GM13977 (cell line): ENCODE results near the gene FHIP1A.

ENCODE experiments used
- DNase-seq: peaks from one replicate; pipeline ENCODE4 v3.0.0; 2012; ENCODE audit warnings: low spot score
- CTCF ChIP-seq: IDR thresholded peaks from 2 replicates; pipeline ENCODE4 v1.5.1; 2012; ENCODE audit warnings: mild to moderate bottlenecking, control low read depth; ENCODE audit not compliant: insufficient read depth; ENCODE audit errors: extremely low read depth, missing control alignments
- in situ Hi-C: fragments of 300-500 bp; cut with MboI; formaldehyde crosslinking; loops from one replicate; pipeline ENCODE4 v1.12.0; 2022; ENCODE audit warnings: low sequenced_read_pairs, low pct_unique_long_range_greater_than_20kb, mixed read lengths, inconsistent platforms; ENCODE audit not compliant: unreplicated experiment

The FHIP1A gene

GRCh38 chr4:151427266-151427665 is 18.3 kb downstream of the FHIP1A start:
- DNase-seq, result no peak
- TF ChIP-seq CTCF, result no peak
- in situ Hi-C loops, result no loop called here

DNA sequence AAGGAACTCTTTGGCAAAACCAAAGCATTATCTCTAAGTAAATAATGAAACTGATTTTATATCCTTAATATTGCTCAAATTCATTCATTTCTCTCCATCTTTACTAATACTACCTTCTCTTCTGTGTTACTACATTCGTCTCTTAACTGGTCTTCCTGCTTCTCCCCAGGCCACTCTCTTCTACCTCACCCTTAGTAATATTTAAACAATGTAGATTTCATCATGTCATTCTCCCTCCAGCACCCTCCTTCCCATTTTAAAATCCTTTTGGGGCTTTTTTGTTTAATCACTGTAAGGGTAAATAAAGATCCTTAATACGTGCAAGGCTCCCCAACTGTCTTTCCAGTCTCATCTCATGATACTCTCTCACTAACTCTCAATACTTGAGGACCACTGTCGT is 19.4 kb downstream of the FHIP1A start:
- TF ChIP-seq CTCF, result no peak
- in situ Hi-C loops, result no loop called here
- no peak for DNase-seq

- in situ Hi-C loops, result no loop called here
- no peak for TF ChIP-seq CTCF
- no peak for DNase-seq
These were observed 21.1 kb downstream of the FHIP1A start for GRCh38 chr4:151429957-151430570.

DNA sequence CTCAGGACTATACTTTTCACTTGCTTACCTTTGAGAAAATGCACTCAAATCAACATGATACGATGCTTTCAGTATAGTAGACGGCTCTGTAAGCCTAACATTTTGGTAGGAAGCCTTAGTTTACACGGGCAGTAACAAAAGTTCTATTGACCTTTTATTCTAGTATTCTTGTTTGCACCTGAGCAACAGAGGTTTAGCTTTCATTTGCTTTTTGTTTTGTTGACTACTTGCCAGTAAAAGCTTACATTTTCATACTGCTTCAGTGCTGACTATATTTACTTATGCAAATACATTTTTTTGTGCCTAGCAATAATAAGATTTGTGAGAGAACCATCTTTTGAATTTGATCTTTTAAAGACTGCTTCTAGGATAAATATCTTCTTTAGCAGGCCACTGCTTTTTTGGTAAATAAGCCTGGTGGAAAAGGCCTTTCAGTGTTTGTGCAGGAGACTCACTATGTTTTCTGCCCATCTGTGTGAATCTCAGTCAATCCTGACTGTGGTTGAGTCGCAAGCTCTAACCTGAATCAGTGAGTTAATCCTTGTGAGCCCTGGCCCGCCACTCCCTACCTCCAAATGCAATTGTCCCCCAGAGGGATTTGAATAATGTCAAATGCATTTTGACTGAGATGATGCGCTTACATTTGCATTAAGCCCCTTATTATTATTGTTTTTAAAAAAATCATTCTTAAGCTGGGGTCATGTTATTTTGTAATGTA is 21.9 kb downstream of the FHIP1A start:
- in situ Hi-C loops, result no loop called here
- TF ChIP-seq CTCF, result no peak
- no peak for DNase-seq

GRCh38 chr4:151431728-151432127 is 22.8 kb downstream of the FHIP1A start:
- DNase-seq, result no peak

GRCh38 chr4:151432654-151433053 is 23.7 kb downstream of the FHIP1A start:
- no peak for DNase-seq
- in situ Hi-C loops, result no loop called here
- TF ChIP-seq CTCF, result no peak

More at GRCh38 chr4:151431728-151432127, 22.8 kb downstream of the FHIP1A start:
- no peak for TF ChIP-seq CTCF
- in situ Hi-C loops, result no loop called here
